Heart left ventricle (tissue), 13 donors: ENCODE results near the gene IFNA5.
A peak's percentile ranks its signal among the peaks of the same experiment; 100 is the strongest.

Experiments
- CTCF ChIP-seq, 12 donors: fragments of 200-600 bp; sonication (generic) in 4 of 12; IDR thresholded peaks; one replicate each; pipeline versions ENCODE4 v1.5.0 to v1.8.0; 2018 to 2022; ENCODE audit warnings: antibody characterized with exemption in 12 of 12, mild to moderate bottlenecking in 5 of 12
- POLR2A ChIP-seq, 2 donors: fragments of 450-650 bp; IDR thresholded peaks; one replicate each; pipeline ENCODE4 v1.6.1; 2017; ENCODE audit warnings: antibody characterized with exemption in 2 of 2, mild to moderate bottlenecking in 2 of 2, moderate library complexity in 2 of 2
- donor health status: ischemic (EF 13 %, LVEDD 7.1; RV severe dilation, severe dysfunction).
- donor health status: DM: no; HTN: yes; CAD: no.
- donor health status: DM: no; HTN: no; CAD: no.
- donor health status: ischemic (EF 25% LVEDD 6.9; RV normal size, moderate dysfunction).
- donor health status: ischemic (EF 25% LVEDD 5.7; RV mildly dilated, moderate dysfunction).
- donor health status: ischemic (EF 35%, LVEDD 5.7; RV mildly dilated, moderate dysfunction).
- donor health status: nonischemic (EF 11% LVEDD 7.7; RV severe dilation, severe dysfunction).
- donor health status: DM: yes; HTN: yes; CAD: no.
- donor health status: PGD.
- donor health status: ischemic (EF 29% LVEDD 5.4; RV normal size, mild dysfunction).
- donor health status: nonischemic (EF 23%, LVEDD 6.1; RV moderate dilation, normal function).

GRCh38 chr9:21326526-21327139 is 21.5 kb upstream of the IFNA5 start:
- TF ChIP-seq CTCF (IDR thresholded peaks at IDR 0.05) (peak; percentile 58 to 79 (median 72)), POLR2A (IDR thresholded peaks at IDR 0.05) (no peak)
